ENCODE results near the gene GCN1.

GCN1 gene

GRCh38 chr12:120085920-120086645 is 108.4 kb downstream of the GCN1 start:
- DNase-seq (ENCODE audit: low read depth, low spot score) = no peak
- no peak overlapping the region for H3K4me3 ChIP-seq (ENCODE audit: low read length)

GRCh38 chr12:120081641-120082040 is 112.9 kb downstream of the GCN1 start:
- no peaks in the 10 kb centered on the region for H3K27me3 ChIP-seq (ENCODE audit: control insufficient read depth, insufficient read depth, low read length)

More at GRCh38 chr12:120085920-120086645, 108.4 kb downstream of the GCN1 start:
- no peaks in the 10 kb centered on the region; the same call in 1 of the 2 replicates for H3K4me1 ChIP-seq (ENCODE audit: control insufficient read depth, insufficient read depth, low read length)
- no CpG with 5 or more reads among the region's 6 CpGs for WGBS (ENCODE audit: insufficient coverage, insufficient read length)
- no peaks in the 10 kb centered on the region for H3K27me3 ChIP-seq (ENCODE audit: control insufficient read depth, insufficient read depth, low read length)
- H3K36me3 ChIP-seq (ENCODE audit: control insufficient read depth, insufficient read depth, low read length) = 0 out of 2 replicates have a peak, but pooled peaks cover 2% of the 10 kb centered on the region
- H3K27ac ChIP-seq (ENCODE audit: low read length) = no peak overlapping the region
- no peaks in the 10 kb centered on the region for H3K9me3 ChIP-seq (ENCODE audit: control insufficient read depth, insufficient read depth, low read length)

GRCh38 chr12:120079411-120080400 is 114.8 kb downstream of the GCN1 start:
- Histone ChIP-seq H3K36me3 (ENCODE audit: control insufficient read depth, insufficient read depth, low read length) (0 out of 2 replicates have a peak, but pooled peaks cover 3% of the 10 kb centered on the region), H3K27me3 (ENCODE audit: control insufficient read depth, insufficient read depth, low read length) (no peaks in the 10 kb centered on the region), H3K4me1 (ENCODE audit: control insufficient read depth, insufficient read depth, low read length) (no peaks in the 10 kb centered on the region; the same call in 1 of the 2 replicates), H3K9me3 (ENCODE audit: control insufficient read depth, insufficient read depth, low read length) (no peaks in the 10 kb centered on the region), H3K27ac (ENCODE audit: low read length) (no peak overlapping the region), H3K4me3 (ENCODE audit: low read length) (no peak overlapping the region)
- no CpG with 5 or more reads among the region's 9 CpGs for WGBS (ENCODE audit: insufficient coverage, insufficient read length)
- no peak for DNase-seq (ENCODE audit: low read depth, low spot score)

More at GRCh38 chr12:120081641-120082040, 112.9 kb downstream of the GCN1 start:
- no peak overlapping the region for H3K4me3 ChIP-seq (ENCODE audit: low read length)
- DNase-seq (ENCODE audit: low read depth, low spot score) = no peak
- no peaks in the 10 kb centered on the region for H3K9me3 ChIP-seq (ENCODE audit: control insufficient read depth, insufficient read depth, low read length)
- H3K36me3 ChIP-seq (ENCODE audit: control insufficient read depth, insufficient read depth, low read length) = 0 out of 2 replicates have a peak, but pooled peaks cover 3% of the 10 kb centered on the region
- no peak overlapping the region for H3K27ac ChIP-seq (ENCODE audit: low read length)
- no CpG with 5 or more reads among the region's 2 CpGs for WGBS (ENCODE audit: insufficient coverage, insufficient read length)
- no peaks in the 10 kb centered on the region; the same call in 1 of the 2 replicates for H3K4me1 ChIP-seq (ENCODE audit: control insufficient read depth, insufficient read depth, low read length)

GRCh38 chr12:120078868-120079267 is 115.6 kb downstream of the GCN1 start:
- WGBS (ENCODE audit: insufficient coverage, insufficient read length) = no CpG with 5 or more reads among the region's 5 CpGs
- Histone ChIP-seq H3K36me3 (ENCODE audit: control insufficient read depth, insufficient read depth, low read length) (0 out of 2 replicates have a peak, but pooled peaks cover 3% of the 10 kb centered on the region), H3K4me1 (ENCODE audit: control insufficient read depth, insufficient read depth, low read length) (no peaks in the 10 kb centered on the region; the same call in 1 of the 2 replicates), H3K9me3 (ENCODE audit: control insufficient read depth, insufficient read depth, low read length) (no peaks in the 10 kb centered on the region), H3K4me3 (ENCODE audit: low read length) (no peak overlapping the region), H3K27me3 (ENCODE audit: control insufficient read depth, insufficient read depth, low read length) (no peaks in the 10 kb centered on the region), H3K27ac (ENCODE audit: low read length) (no peak overlapping the region)
- no peak for DNase-seq (ENCODE audit: low read depth, low spot score)

GRCh38 chr12:120077260-120077659 is 117.3 kb downstream of the GCN1 start:
- Histone ChIP-seq H3K27me3 (ENCODE audit: control insufficient read depth, insufficient read depth, low read length) (no peaks in the 10 kb centered on the region), H3K4me1 (ENCODE audit: control insufficient read depth, insufficient read depth, low read length) (no peaks in the 10 kb centered on the region; the same call in 1 of the 2 replicates), H3K4me3 (ENCODE audit: low read length) (no peak overlapping the region), H3K27ac (ENCODE audit: low read length) (no peak overlapping the region), H3K9me3 (ENCODE audit: control insufficient read depth, insufficient read depth, low read length) (no peaks in the 10 kb centered on the region), H3K36me3 (ENCODE audit: control insufficient read depth, insufficient read depth, low read length) (0 out of 2 replicates have a peak, but pooled peaks cover 3% of the 10 kb centered on the region)
- no peak for DNase-seq (ENCODE audit: low read depth, low spot score)
- WGBS (ENCODE audit: insufficient coverage, insufficient read length) = no CpG with 5 or more reads among the region's 6 CpGs
